HG02970 (cell line): Measurements from ENCODE around the gene PLEKHA1.
A peak's percentile ranks its signal among the peaks of the same experiment; 100 is the strongest.

Source experiments
- ATAC-seq: cut with Tn5 transposase; IDR thresholded peaks from one replicate; pipeline ENCODE4 v1.9.1; 2021; ENCODE audit warnings: mild to moderate bottlenecking, moderate library complexity, moderate number of reproducible peaks; ENCODE audit not compliant: unreplicated experiment, low FRiP score

PLEKHA1 gene

GRCh38 chr10:122346326-122346950 is 28.1 kb upstream of the PLEKHA1 start:
- ATAC-seq = no peak

DNA sequence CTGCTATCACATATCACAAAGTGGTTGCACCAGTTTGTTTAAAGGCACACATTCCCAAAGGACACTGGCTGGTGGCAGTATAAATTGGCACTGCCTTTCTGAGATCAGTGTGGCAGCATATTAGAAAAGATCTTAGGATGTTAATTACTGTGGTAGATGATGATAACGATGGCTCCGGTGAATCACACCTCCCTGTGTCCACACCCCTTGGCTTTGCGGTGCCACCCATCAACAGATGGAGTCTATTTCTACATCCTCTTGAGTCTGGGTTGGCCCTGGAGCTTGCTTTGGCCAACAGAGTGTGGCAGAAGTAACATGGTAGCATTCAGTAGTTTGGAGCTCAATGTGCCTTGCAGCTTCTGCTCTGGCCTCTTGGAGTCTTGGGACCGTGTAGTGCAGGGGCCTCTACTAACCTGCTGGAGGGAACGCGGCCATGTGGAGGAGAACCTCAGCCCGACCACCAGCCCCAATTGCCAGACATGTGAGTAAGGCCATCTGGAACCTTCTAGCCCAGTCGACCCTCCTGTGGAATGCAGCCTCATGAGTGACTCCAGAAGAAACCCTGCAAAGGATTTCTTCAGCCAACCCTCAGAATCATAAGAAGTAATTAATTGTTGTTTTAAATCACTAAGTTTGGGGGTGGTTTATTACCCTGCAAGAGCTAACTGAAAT is 27.2 kb upstream of the PLEKHA1 start:
- no peak for ATAC-seq

- ATAC-seq = no peak
Observed at GRCh38 chr10:122348512-122348911, 26.0 kb upstream of the PLEKHA1 start.

DNA sequence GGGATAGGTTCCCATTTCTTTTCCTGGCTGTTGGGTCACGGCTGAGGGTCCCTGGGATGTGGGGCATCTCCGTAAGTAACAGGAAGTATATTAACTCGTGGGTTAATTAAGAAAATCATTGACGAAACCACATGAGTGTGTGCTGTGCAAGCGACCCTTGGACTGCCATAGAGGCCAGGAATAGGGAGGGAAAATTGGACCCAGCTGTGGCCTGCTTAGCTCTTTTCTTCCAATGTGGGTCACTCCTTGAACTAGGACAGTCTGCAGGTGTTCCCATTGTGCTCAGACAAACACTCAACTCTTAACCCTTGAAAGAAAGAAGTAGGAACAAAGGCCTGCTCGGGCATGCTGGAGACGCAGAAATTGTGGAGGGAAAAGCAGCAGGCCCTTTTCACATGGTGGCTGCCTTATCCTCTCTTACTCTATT is 25.6 kb upstream of the PLEKHA1 start:
- ATAC-seq = no peak

DNA sequence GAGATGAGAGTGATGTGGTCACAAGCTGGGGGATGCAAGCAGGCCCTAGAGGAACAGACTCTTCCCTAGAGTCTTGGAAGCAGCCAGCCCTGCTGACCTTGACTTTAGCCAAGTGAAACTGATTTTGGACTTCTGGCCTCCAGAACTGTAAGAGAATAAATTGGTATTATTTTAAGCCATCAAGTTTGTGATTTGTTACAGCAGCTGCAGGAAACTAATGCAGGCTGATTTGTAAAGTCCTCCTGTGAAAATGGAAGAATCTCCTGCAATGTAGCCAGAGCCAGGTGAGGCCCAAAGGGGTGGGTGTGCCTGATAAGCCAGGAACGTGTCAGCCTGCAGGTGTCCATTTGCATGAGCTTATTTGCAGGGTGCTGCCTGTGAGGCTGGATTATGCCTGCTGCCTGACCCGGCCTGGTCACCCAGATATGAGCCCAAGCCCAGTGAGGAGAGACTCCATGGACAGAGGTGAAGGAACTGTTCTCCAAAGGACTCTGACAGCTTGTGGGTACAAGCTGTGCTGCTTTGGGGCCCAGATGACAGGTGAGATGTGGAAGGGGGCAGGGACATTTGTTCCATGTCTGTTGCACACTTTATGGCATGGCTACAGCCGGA is 24.6 kb upstream of the PLEKHA1 start:
- ATAC-seq = no peak

GRCh38 chr10:122350893-122351292 is 23.6 kb upstream of the PLEKHA1 start:
- ATAC-seq = no peak

DNA sequence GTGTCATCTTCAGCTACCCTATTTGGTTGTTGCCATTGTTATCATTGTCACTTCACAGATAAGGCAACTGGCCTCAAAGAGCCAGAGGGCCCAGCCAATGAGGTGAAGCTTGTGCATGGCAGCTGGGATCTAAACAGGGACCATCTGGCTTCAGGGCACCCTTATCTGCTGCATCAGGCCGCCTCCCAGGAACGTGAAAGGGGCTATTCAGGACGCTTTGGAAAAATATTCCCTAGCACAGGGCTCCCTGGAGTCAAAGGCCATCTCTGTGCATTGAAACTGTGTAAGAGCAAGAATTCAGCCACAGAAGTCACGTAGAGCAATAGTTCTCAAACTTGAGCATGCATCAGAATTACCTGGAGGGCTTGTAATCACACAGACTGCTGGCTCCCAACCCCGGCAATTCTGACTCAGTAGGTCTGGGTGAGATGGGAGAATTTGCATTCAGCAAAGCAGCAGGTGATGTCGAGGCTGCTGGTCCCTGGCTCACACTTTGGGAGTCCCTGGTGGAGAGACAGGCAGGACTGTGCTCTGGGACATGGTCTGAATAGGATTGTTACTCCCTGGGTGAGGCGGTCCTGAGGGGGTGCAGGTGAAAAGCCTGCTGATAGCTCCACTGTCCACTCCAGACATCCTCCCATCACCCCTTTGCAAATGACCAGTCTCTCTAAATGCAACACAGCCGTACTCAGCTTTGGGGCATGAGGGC is 21.5 kb upstream of the PLEKHA1 start:
- ATAC-seq = no peak

DNA sequence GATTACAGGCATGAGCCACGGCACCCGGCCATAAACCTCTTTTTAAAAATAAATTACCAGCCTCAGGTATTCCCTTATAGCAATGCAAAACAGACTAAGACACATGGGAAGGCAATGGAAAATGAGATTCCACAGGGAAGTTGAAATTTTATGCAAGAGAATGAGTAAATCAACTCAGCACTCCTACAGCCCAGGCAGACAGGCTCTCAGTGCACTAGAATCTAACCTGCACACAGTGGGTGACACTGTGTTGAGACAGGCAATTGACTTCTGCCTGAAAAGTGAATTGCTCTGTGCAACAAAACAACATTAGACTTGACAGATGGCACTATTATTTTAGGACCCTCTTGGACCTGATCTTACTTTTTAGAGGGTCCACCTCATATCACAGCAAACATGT is 20.1 kb upstream of the PLEKHA1 start:
- no peak for ATAC-seq

GRCh38 chr10:122357685-122358084 is 16.8 kb upstream of the PLEKHA1 start:
- ATAC-seq = no peak

- ATAC-seq = no peak
Observed at GRCh38 chr10:122359621-122360020, 14.9 kb upstream of the PLEKHA1 start.

GRCh38 chr10:122361046-122361445 is 13.5 kb upstream of the PLEKHA1 start:
- ATAC-seq = no peak

DNA sequence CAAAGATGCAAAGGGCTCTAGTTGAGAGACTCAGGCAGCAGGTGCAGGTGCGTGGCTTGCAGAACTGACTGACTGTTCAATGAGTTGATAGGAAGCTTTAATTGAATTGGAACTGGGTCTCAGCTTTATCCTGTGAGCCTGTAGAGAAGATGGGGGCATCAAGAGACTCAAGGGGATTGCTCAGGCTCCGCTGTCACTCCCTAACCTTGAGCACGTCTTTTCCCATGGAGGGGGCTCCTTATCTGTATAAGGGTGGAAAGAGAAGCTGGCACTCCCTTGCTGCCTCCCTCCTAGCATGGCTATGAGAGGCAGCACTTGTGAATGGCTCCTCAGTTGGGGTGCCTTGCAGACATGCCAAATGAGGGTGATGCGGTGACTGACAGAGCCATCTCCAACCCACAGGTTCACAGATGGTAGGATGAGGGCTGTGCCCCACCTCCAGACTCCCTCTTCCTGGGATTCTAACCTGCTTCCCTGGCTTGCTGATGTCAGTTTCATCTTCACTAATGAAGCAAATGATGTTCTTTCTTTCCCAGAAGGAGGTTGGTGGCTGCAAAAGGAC is 12.4 kb upstream of the PLEKHA1 start:
- no peak for ATAC-seq

GRCh38 chr10:122362621-122363020 is 11.9 kb upstream of the PLEKHA1 start:
- ATAC-seq = no peak

GRCh38 chr10:122363311-122363710 is 11.2 kb upstream of the PLEKHA1 start:
- no peak for ATAC-seq

DNA sequence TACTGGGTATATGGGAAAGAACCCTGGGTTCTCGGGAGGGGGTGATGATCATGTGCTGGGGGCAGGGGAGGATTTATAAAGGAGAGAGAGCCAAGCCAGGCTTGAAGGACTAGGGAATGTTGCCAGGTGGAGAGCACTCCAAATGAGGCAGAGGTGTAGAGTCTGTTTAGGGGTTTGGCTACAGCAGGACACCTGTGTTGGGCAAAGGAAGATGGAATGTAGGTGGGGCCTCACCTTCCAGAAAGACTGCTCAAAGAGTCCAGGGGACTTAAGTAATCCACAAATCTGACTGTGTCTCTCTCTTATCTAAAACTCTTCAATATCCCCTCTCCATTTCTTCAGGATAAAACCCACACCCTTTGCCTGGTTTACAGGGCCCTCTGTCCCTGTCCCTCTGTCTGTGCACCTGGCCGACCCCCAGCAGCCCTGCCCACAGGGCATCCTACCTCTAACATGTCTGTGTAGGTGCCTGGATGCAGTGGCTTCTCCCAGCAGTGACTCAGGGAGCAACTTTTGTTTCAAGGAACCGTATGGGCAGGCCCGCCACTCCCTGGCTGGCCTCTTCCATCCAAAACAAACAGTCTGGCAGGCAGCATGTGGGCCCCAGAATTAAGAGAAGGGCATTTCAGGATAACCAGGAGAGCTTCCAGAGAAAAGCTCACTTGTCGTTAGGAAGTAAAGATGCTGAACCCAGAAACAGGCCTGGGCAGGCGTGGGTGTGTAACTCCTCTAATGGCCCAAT is 10.6 kb upstream of the PLEKHA1 start:
- no peak for ATAC-seq

DNA sequence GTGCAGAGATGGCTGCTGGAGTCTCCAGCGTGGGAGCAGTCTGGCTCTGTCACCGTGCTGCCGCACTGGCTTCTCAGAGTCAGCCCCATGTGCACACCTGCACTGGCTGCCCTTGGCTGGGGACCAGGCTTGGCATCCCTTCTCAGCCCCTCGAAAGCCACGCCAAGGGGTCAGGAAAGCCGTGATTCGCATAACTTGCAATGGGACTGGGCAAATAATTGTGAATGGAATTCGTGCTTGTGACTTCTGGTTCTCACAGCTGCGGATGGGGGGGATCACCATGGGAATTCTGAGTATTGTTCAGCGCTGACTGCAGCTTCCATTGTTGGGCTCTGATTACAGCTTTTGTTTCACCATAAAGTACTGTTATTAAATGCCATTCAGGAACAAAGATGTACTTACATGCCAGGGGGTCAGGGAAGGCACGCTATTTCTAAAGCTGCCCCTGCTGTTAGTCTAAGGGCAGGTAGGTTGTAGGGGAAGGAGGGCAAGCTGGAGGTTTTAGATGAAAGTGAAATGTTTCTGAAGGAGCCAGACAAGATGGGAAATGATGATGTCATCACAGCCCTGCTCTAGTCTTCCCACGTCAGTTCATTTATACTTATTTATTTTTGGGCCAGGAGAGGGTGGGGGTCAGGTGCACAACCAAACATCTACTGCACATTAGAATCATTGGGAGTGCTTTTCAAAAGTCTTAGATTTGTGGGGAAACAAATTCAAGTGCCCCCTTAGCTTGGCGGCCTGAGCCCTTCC is 5.8 kb upstream of the PLEKHA1 start:
- no peak for ATAC-seq

DNA sequence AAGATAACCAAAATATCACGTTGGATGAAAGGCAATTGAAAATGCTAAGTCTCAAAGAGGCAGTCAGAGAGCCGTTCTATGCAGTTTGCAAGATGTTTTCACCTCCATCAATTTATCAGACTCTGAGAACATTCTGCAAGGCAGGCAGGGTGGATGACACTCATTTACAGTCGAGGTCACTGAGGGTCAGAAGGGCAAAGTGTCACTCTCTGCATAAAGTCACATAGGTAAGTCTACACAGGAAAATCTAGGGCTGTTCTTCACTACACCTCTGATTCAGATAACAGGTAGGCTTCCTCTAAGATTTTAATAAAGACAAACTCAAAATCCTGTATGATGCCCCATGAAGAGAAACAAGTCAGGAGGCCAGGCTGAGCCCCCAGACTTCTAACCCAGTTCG is 1.4 kb upstream of the PLEKHA1 start:
- no peak for ATAC-seq

GRCh38 chr10:122373721-122374120 is 787 bp upstream of the PLEKHA1 start:
- no peak for ATAC-seq

GRCh38 chr10:122374859-122375678 is 561 bp downstream of the PLEKHA1 start:
- peak; percentile 45 for ATAC-seq
